IMR-90 (cell line): ENCODE results near the gene DPH6. TPM values are rescaled to one million over a fixed set of nuclear protein-coding genes. Genes with fewer than 3 reads are reported as not detected.

Source experiments
- ATAC-seq: fragments of 200-7000 bp; cut with Tn5 transposase; 2 replicates; pipeline ENCODE4 v1.9.1; 2020; ENCODE audit warnings: low read depth, mild to moderate bottlenecking, moderate library complexity
- BruUV-seq: library from RNA; stranded (reverse); fragments of 400-500 nt; replicated peaks from 2 replicates; lab custom pipeline; 2021; lab: Mats Ljungman, UMichigan
- CTCF ChIA-PET: fragments of 300-600 bp; formaldehyde crosslinking; extraction: SDS; loops from one replicate; lab custom pipeline; 2021; ENCODE audit warnings: antibody characterized with exemption; lab: Yijun Ruan, JAX
- POLR2A ChIA-PET: fragments of 300-600 bp; sonication (Branson Sonifier 250); formaldehyde crosslinking; loops from one replicate; lab custom pipeline; 2022; ENCODE audit warnings: antibody characterized with exemption; ENCODE audit not compliant: unreplicated experiment; lab: Charles Lee
- DNase-seq: peaks from one replicate; pipeline ENCODE4 v3.0.0; 2013
- H2AFZ ChIP-seq: replicated peaks from 2 replicates; pipeline ENCODE3; 2013; ENCODE audit warnings: low read length, mild to moderate bottlenecking; ENCODE audit not compliant: poor library complexity
- H2AK5ac ChIP-seq: 2 replicates; pipeline ENCODE4 v1.6.1; 2013; ENCODE audit warnings: low read depth, low read length, inconsistent platforms
- H2AK9ac ChIP-seq: replicated peaks from 2 replicates; pipeline ENCODE3; 2013; ENCODE audit warnings: mild to moderate bottlenecking, low read depth, low read length, moderate library complexity; ENCODE audit not compliant: poor library complexity
- H2BK120ac ChIP-seq: 2 replicates; pipeline ENCODE4 v1.6.1; 2013; ENCODE audit warnings: low read depth, low read length, inconsistent platforms
- H2BK15ac ChIP-seq: 3 replicates; pipeline ENCODE4 v1.6.1; 2013; ENCODE audit warnings: low read depth, low read length, inconsistent platforms
- H2BK20ac ChIP-seq: 2 replicates; pipeline ENCODE4 v1.6.1; 2013; ENCODE audit warnings: low read depth, mild to moderate bottlenecking, inconsistent platforms, low read length, moderate library complexity
- H2BK5ac ChIP-seq: 2 replicates; pipeline ENCODE4 v1.6.1; 2013; ENCODE audit warnings: mild to moderate bottlenecking, low read depth, low read length, inconsistent platforms; ENCODE audit not compliant: poor library complexity, severe bottlenecking
- H3K14ac ChIP-seq: replicated peaks from 2 replicates; pipeline ENCODE4 v1.6.1; 2013; ENCODE audit warnings: low read depth, low read length, inconsistent platforms
- H3K18ac ChIP-seq: 2 replicates; pipeline ENCODE4 v1.6.1; 2013; ENCODE audit warnings: low read depth, low read length, control low read depth
- H3K23ac ChIP-seq: 2 replicates; pipeline ENCODE4 v1.6.1; 2013; ENCODE audit warnings: low read depth, low read length, inconsistent platforms
- H3K27ac ChIP-seq: 2 replicates; pipeline ENCODE4 v1.5.1; 2013; ENCODE audit warnings: mild to moderate bottlenecking, control low read depth, low read length; ENCODE audit not compliant: insufficient read depth
- H3K27me3 ChIP-seq: 2 replicates; pipeline ENCODE4 v1.6.1; 2013; ENCODE audit warnings: low read length; ENCODE audit not compliant: control insufficient read depth, insufficient read depth
- H3K36me3 ChIP-seq: 2 replicates; pipeline ENCODE4 v1.6.1; 2013; ENCODE audit warnings: low read length, mixed read lengths; ENCODE audit not compliant: control insufficient read depth, insufficient read depth
- H3K4ac ChIP-seq: 2 replicates; pipeline ENCODE4 v1.6.1; 2013; ENCODE audit warnings: low read depth, low read length, inconsistent platforms
- H3K4me1 ChIP-seq: 2 replicates; pipeline ENCODE4 v1.6.1; 2013; ENCODE audit warnings: low read length, mixed read lengths; ENCODE audit not compliant: control insufficient read depth, insufficient read depth
- H3K4me2 ChIP-seq: 2 replicates; pipeline ENCODE4 v1.6.1; 2013; ENCODE audit warnings: low read depth, mild to moderate bottlenecking, control low read depth, low read length, moderate library complexity
- H3K4me3 ChIP-seq: 2 replicates; pipeline ENCODE4 v1.5.1; 2013; ENCODE audit warnings: low read depth, mild to moderate bottlenecking, control low read depth, low read length, moderate library complexity; ENCODE audit not compliant: insufficient read depth
- H3K56ac ChIP-seq: 2 replicates; pipeline ENCODE4 v1.6.1; 2013; ENCODE audit warnings: low read length, inconsistent platforms; ENCODE audit not compliant: insufficient read depth; ENCODE audit errors: extremely low read depth
- H3K79me1 ChIP-seq, 2 experiments: 2 replicates each; pipeline ENCODE4 v1.6.1; 2013; ENCODE audit warnings: low read length in 2 of 2, inconsistent platforms in 1 of 2, low read depth in 1 of 2
- H3K9ac ChIP-seq: 2 replicates; pipeline ENCODE4 v1.6.1; 2013; ENCODE audit warnings: low read depth, low read length, control low read depth
- H3K9me1 ChIP-seq: 2 replicates; pipeline ENCODE4 v1.6.1; 2013; ENCODE audit warnings: low read length, inconsistent platforms; ENCODE audit not compliant: insufficient read depth
- H3K9me3 ChIP-seq: 2 replicates; pipeline ENCODE4 v1.6.1; 2013; ENCODE audit warnings: low read length; ENCODE audit not compliant: control insufficient read depth, insufficient read depth
- H4K20me1 ChIP-seq: 2 replicates; pipeline ENCODE4 v1.6.1; 2013; ENCODE audit warnings: low read length, inconsistent platforms; ENCODE audit not compliant: insufficient read depth
- H4K5ac ChIP-seq: 2 replicates; pipeline ENCODE4 v1.6.1; 2013; ENCODE audit warnings: mild to moderate bottlenecking, low read depth, low read length, control low read depth
- H4K8ac ChIP-seq, 2 experiments: 2 replicates each; pipeline ENCODE4 v1.6.1; 2013; ENCODE audit warnings: low read depth in 2 of 2, low read length in 2 of 2, control low read depth in 1 of 2, inconsistent platforms in 1 of 2
- H4K91ac ChIP-seq: 2 replicates; pipeline ENCODE4 v1.6.1; 2013; ENCODE audit warnings: low read depth, low read length, inconsistent platforms; ENCODE audit not compliant: insufficient read depth
- BHLHE40 ChIP-seq: fragments of 150-350 bp; IDR thresholded peaks from 2 replicates; pipeline ENCODE4 v1.6.1; 2016; ENCODE audit warnings: mild to moderate bottlenecking, low read depth, low read length
- CEBPB ChIP-seq: IDR thresholded peaks from 2 replicates; pipeline ENCODE4 v1.6.1; 2012; ENCODE audit warnings: low read depth, low read length, improper control_type of control experiment
- CHD1 ChIP-seq: IDR thresholded peaks from 2 replicates; pipeline ENCODE4 v1.6.1; 2012; ENCODE audit warnings: low read depth, low read length, improper control_type of control experiment
- FOS ChIP-seq: fragments of 150-350 bp; IDR thresholded peaks from 2 replicates; pipeline ENCODE4 v1.6.1; 2016; ENCODE audit warnings: low read depth, low read length
- MAFK ChIP-seq: IDR thresholded peaks from 2 replicates; pipeline ENCODE4 v1.6.1; 2012; ENCODE audit warnings: low read depth, low read length, improper control_type of control experiment
- MAZ ChIP-seq: IDR thresholded peaks from 2 replicates; pipeline ENCODE4 v1.6.1; 2012; ENCODE audit warnings: low read depth, mild to moderate bottlenecking, low read length, improper control_type of control experiment, moderate library complexity, borderline replicate concordance
- MXI1 ChIP-seq: IDR thresholded peaks from 2 replicates; pipeline ENCODE4 v1.6.1; 2012; ENCODE audit warnings: low read depth, mild to moderate bottlenecking, low read length, moderate library complexity, borderline replicate concordance
- NFE2L2 ChIP-seq: fragments of 150-350 bp; IDR thresholded peaks from 2 replicates; pipeline ENCODE4 v1.6.1; 2016; ENCODE audit warnings: low read depth, mild to moderate bottlenecking, low read length
- POLR2A ChIP-seq: IDR thresholded peaks from 2 replicates; pipeline ENCODE4 v1.6.1; 2012; ENCODE audit warnings: mild to moderate bottlenecking, low read depth, low read length
- RAD21 ChIP-seq: IDR thresholded peaks from 2 replicates; pipeline ENCODE4 v1.6.1; 2012; ENCODE audit warnings: low read length, improper control_type of control experiment
- RCOR1 ChIP-seq: IDR thresholded peaks from 2 replicates; pipeline ENCODE4 v1.6.1; 2012; ENCODE audit warnings: mild to moderate bottlenecking, low read length, improper control_type of control experiment; ENCODE audit not compliant: insufficient replicate concordance
- RFX5 ChIP-seq: IDR thresholded peaks from 2 replicates; pipeline ENCODE4 v1.8.0; 2012; ENCODE audit warnings: low read depth, mild to moderate bottlenecking, low read length, moderate library complexity
- SMC3 ChIP-seq: fragments of 150-350 bp; IDR thresholded peaks from 2 replicates; pipeline ENCODE4 v1.6.1; 2016; ENCODE audit warnings: low read depth, mild to moderate bottlenecking, antibody characterized with exemption, low read length, moderate library complexity
- WGBS, 2 experiments: methylation state at CpG; one replicate each; pipeline versions ENCODE4 v1.1.5 to v1.1.7; 2013; ENCODE audit warnings: missing lambda C conversion rate in 2 of 2; ENCODE audit not compliant: insufficient read length in 1 of 2; ENCODE audit errors: extremely low coverage in 2 of 2; 5-methylcytosine and 5-hydroxymethylcytosine counted together
- dilution Hi-C: fragments of 300-500 bp; cut with HindIII; formaldehyde crosslinking; loops from one replicate; pipeline ENCODE4 v1.14.3; 2018; ENCODE audit warnings: low sequenced_read_pairs; ENCODE audit not compliant: unreplicated experiment
- in situ Hi-C: fragments of 300-500 bp; cut with MboI; formaldehyde crosslinking; loops from 3 replicates; pipeline ENCODE4 v1.14.3; 2019; ENCODE audit warnings: low sequenced_read_pairs, inconsistent platforms, mixed read lengths
- intact Hi-C: fragments of 100-400 bp; cut with micrococcal nuclease; formaldehyde crosslinking; loops from 2 replicates; pipeline ENCODE4 v1.10.0; 2022
- polyA plus RNA-seq, 3 experiments: library from polyadenylated mRNA; depleted of rRNA; stranded (reverse); fragments of >200 nt; gene quantifications; 2 replicates each; pipeline ENCODE4 v1.2.3, GENCODE V29; 2012; ENCODE audit warnings: low replicate concordance in 1 of 3
- total RNA-seq: library from RNA; depleted of rRNA; stranded (reverse); fragments of >200 nt; gene quantifications from 2 replicates; pipeline ENCODE4 v1.2.3, GENCODE V29; 2012
- TF ChIP-seq, protein P1 (sequence below): fragments of 150-350 bp; IDR thresholded peaks from 2 replicates; pipeline ENCODE4 v1.6.1; 2017; ENCODE audit warnings: mild to moderate bottlenecking, antibody characterized with exemption, low read length, low read depth
- TF ChIP-seq, protein P2 (sequence below): fragments of 150-350 bp; IDR thresholded peaks from 2 replicates; pipeline ENCODE4 v1.6.1; 2016; ENCODE audit warnings: low read depth, mild to moderate bottlenecking, low read length, moderate library complexity, borderline replicate concordance
- TF ChIP-seq, protein P3 (sequence below): conservative IDR thresholded peaks from 2 replicates; pipeline ENCODE4 v1.5.1; 2012; ENCODE audit warnings: mild to moderate bottlenecking, low read depth, low read length, improper control_type of control experiment

DPH6 gene
- total and polyA plus RNA-seq, 2 of the 4 experiments (the other 2 are of a cell fraction), result 6.1 to 8.1 TPM

DNA sequence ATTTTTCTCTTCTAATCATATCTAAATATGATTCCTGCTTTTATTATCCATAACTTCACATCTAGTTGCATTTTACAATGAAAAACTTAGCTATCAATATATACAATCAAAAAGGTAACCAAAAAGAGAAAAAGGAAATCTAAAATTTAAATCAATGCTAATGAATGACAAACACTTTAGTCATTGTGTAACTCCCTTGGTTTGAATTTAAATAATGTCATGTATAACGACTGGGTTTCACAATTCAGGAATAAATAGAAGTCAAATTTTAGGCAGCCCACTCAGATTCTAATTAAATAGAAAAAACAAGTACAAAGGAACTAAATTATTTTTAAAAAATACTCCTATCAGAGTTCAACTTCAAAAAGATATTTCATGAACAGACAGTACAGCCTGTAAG, 26.9 kb downstream of the DPH6 start:
- no peaks in the 10 kb centered on the region for H3K9me3 ChIP-seq
- ATAC-seq, result no peak
- TF ChIP-seq, protein P1, sequence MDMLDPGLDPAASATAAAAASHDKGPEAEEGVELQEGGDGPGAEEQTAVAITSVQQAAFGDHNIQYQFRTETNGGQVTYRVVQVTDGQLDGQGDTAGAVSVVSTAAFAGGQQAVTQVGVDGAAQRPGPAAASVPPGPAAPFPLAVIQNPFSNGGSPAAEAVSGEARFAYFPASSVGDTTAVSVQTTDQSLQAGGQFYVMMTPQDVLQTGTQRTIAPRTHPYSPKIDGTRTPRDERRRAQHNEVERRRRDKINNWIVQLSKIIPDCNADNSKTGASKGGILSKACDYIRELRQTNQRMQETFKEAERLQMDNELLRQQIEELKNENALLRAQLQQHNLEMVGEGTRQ, result no peak
- TF ChIP-seq RFX5 (no peak), CHD1 (no peak), SMC3 (no peak), MXI1 (no peak), MAFK (no peak), FOS (no peak), RCOR1 (no peak), BHLHE40 (no peak), POLR2A (no peak), RAD21 (no peak), MAZ (no peak), NFE2L2 (no peak), CEBPB (no peak)
- TF ChIP-seq, protein P2, sequence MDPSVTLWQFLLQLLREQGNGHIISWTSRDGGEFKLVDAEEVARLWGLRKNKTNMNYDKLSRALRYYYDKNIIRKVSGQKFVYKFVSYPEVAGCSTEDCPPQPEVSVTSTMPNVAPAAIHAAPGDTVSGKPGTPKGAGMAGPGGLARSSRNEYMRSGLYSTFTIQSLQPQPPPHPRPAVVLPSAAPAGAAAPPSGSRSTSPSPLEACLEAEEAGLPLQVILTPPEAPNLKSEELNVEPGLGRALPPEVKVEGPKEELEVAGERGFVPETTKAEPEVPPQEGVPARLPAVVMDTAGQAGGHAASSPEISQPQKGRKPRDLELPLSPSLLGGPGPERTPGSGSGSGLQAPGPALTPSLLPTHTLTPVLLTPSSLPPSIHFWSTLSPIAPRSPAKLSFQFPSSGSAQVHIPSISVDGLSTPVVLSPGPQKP, result no peak
- TF ChIP-seq, protein P3, sequence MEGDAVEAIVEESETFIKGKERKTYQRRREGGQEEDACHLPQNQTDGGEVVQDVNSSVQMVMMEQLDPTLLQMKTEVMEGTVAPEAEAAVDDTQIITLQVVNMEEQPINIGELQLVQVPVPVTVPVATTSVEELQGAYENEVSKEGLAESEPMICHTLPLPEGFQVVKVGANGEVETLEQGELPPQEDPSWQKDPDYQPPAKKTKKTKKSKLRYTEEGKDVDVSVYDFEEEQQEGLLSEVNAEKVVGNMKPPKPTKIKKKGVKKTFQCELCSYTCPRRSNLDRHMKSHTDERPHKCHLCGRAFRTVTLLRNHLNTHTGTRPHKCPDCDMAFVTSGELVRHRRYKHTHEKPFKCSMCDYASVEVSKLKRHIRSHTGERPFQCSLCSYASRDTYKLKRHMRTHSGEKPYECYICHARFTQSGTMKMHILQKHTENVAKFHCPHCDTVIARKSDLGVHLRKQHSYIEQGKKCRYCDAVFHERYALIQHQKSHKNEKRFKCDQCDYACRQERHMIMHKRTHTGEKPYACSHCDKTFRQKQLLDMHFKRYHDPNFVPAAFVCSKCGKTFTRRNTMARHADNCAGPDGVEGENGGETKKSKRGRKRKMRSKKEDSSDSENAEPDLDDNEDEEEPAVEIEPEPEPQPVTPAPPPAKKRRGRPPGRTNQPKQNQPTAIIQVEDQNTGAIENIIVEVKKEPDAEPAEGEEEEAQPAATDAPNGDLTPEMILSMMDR, result no peak

More for the DNA sequence above, 26.9 kb downstream of the DPH6 start:
- in situ Hi-C loops (loop anchor here (10.0 kb wide), 1 partner anchor 1616 kb away; no protein-coding TSS in a partner anchor), dilution Hi-C loops (no loop called here), intact Hi-C loops (loop anchor here (1.0 to 5.0 kb wide), 6 partner anchors 231 to 1616 kb away; no protein-coding TSS in a partner anchor)
- no peak overlapping the region for H2BK5ac ChIP-seq
- H3K4me3 ChIP-seq, result no peak overlapping the region
- no peak overlapping the region for H3K9ac ChIP-seq
- no TSS peak for BruUV-seq
- H3K4ac ChIP-seq, result no peak overlapping the region
- no peak overlapping the region for H2AFZ ChIP-seq
- no peaks in the 10 kb centered on the region for H3K9me1 ChIP-seq
- no peak overlapping the region for H2AK9ac ChIP-seq
- H3K4me2 ChIP-seq, result no peak overlapping the region
- peaks cover 6% of the 10 kb centered on the region; the same call in 1 of the 2 replicates for H3K4me1 ChIP-seq
- no peak overlapping the region for H3K18ac ChIP-seq
- H4K20me1 ChIP-seq, result no peaks in the 10 kb centered on the region
- no peak overlapping the region for H3K56ac ChIP-seq
- ChIA-PET POLR2A (no interaction called here), CTCF (interaction anchor here (0.6 to 2.3 kb wide), 3 partner anchors 232 to 982 kb away, joined by 4 to 6 read pairs (median 5); no protein-coding TSS in a partner anchor)
- H2BK20ac ChIP-seq, result no peak overlapping the region
- no peak overlapping the region for H2BK15ac ChIP-seq
- no peak overlapping the region for H4K8ac ChIP-seq
- H3K79me1 ChIP-seq, result no peaks in the 10 kb centered on the region
- H2AK5ac ChIP-seq, result no peak overlapping the region
- H2BK120ac ChIP-seq, result no peak overlapping the region
- WGBS, 2 experiments, result no CpG with 5 or more reads among the region's 1 CpG
- no peaks in the 10 kb centered on the region for H3K36me3 ChIP-seq
- no peak for DNase-seq
- H4K5ac ChIP-seq, result no peak overlapping the region
- no peak overlapping the region for H3K23ac ChIP-seq
- H3K27ac ChIP-seq, result no peak overlapping the region
- H4K91ac ChIP-seq, result no peak overlapping the region
- no peaks in the 10 kb centered on the region for H3K27me3 ChIP-seq
- no peak overlapping the region for H3K14ac ChIP-seq
